Measurements from ENCODE around the gene ACTC1.

DNA sequence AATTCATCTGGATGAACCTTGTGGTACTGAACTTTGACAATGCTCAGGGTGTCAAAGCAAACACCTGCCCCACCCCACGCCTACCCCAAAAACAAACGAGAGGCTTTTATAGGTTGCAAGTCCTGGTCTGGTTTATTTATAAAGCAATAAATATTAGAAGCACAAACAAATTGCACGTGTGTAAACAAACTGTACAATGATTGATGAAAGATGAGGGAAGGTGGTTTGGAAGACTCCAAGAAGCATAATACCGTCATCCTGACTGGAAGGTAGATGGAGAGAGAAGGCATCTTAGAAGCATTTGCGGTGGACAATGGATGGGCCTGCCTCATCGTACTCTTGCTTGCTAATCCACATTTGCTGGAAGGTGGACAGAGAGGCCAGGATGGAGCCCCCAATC lies 5.2 kb downstream of the ACTC1 start:
- TF ChIP-seq, protein P1, sequence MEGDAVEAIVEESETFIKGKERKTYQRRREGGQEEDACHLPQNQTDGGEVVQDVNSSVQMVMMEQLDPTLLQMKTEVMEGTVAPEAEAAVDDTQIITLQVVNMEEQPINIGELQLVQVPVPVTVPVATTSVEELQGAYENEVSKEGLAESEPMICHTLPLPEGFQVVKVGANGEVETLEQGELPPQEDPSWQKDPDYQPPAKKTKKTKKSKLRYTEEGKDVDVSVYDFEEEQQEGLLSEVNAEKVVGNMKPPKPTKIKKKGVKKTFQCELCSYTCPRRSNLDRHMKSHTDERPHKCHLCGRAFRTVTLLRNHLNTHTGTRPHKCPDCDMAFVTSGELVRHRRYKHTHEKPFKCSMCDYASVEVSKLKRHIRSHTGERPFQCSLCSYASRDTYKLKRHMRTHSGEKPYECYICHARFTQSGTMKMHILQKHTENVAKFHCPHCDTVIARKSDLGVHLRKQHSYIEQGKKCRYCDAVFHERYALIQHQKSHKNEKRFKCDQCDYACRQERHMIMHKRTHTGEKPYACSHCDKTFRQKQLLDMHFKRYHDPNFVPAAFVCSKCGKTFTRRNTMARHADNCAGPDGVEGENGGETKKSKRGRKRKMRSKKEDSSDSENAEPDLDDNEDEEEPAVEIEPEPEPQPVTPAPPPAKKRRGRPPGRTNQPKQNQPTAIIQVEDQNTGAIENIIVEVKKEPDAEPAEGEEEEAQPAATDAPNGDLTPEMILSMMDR (IDR thresholded peaks at IDR 0.05): no peak
- TF ChIP-seq POLR2A (IDR thresholded peaks at IDR 0.05): no peak
- TF ChIP-seq POLR2AphosphoS5 (IDR thresholded peaks at IDR 0.05): no peak
